OCI-LY3 (cell line): Measurements from ENCODE around the gene FBP1.

Experiments
- CTCF ChIP-seq: fragments of 200-600, 300-600 bp; sonication (generic); IDR thresholded peaks from 2 replicates; pipeline ENCODE4 v1.5.1; 2014; ENCODE audit warnings: antibody characterized with exemption, low read length, low read depth
- EZH2phosphoT487 ChIP-seq: fragments of 200-600 bp; shearing (Covaris generic); IDR thresholded peaks from 2 replicates; pipeline ENCODE4 v1.6.1; 2018; ENCODE audit warnings: antibody characterized with exemption, mixed run types, low read depth

DNA sequence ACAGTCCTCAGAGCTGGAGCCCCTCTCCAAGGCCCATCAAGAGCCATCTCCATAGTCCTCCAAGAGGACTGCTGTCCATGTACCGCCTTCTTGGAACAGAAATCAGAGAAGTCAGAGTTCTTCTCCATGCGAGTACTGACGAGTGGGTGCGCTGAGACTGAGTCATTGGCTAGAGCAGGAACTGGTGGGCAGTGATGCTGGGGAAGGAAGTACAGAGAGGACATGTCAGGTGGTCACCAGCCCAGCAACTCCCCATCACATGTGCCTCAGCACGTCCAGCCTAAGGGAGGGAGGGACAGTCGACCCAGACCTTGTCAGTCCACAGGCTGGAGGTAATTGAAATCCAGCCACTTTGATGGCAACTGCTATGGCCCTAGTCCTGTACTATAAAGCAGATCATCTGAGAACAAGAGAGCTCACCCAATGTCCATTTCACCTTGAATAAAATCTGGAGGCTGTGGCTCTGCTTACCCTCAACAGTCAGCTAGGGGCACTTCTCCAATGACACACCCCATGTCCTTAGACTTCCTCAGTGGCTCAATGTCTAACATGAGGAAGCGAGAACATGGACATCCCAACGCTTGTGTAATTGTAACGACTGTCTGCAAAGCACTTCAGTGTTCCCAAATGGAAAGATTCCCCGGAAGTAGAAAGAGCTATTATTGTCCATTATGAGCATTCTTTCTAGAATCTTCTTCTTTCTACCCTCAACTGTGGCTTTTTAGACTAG lies 15.0 kb upstream of the FBP1 start:
- no peak for TF ChIP-seq CTCF
- TF ChIP-seq EZH2phosphoT487: no peak
